Daoy (cell line): Measurements from ENCODE around the gene DAAM2. TPM values are rescaled to one million over a fixed set of nuclear protein-coding genes. Genes with fewer than 3 reads are reported as not detected.

Experiments
- DNase-seq: peaks from one replicate; pipeline ENCODE4 v3.0.0-alpha.2; 2015; ENCODE audit warnings: low read depth
- total RNA-seq: library from RNA; depleted of rRNA; stranded (reverse); fragments of >200 nt; shearing (Covaris generic); gene quantifications from 2 replicates; pipeline ENCODE4 v1.2.3, GENCODE V29; 2014

The DAAM2 gene
- total RNA-seq, 1 experiment from 2014 or later = 2.1 TPM

GRCh38 chr6:39844866-39845265 lies 52.7 kb downstream of the DAAM2 start:
- no peak for DNase-seq

DNA sequence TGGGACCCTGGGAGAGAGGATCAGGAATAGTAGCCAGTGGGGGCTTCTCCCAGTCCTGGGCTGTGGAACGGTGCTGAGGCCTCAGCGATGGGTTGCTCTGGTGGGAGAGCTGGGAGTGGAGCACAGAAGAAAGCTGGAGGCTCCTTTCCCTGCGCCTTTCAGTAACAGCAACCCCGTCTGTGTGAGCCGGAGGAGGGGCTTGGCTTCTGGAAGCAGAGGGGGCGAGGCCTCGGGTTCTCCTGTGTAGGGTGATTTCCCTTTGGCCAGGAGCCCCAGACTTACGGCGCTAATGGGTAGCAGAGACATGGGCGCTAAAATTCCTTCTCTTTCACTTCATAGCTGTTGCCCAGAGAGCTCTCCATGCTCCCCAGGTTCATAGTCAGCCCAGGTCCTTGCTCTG lies 55.0 kb downstream of the DAAM2 start:
- DNase-seq = no peak

GRCh38 chr6:39848171-39848570 lies 56.0 kb downstream of the DAAM2 start:
- DNase-seq = no peak

DNA sequence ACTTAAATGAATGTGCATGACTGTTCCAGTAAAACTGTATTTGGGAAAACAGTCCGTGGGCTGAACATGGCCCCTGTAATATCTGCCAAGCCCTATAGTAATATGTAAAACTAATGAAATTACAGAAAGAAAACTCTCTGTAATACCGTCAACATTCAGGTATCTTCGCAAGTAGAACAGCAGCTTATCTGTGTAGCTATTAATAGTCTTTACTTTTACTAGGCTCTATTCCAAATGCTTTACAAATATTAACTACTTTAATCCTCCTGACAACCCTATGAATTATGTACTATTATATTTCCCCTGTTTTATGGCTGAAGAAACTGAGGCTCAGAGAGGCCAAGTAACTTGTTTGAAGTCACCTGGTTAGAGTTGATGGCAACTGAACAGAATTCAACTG lies 57.1 kb downstream of the DAAM2 start:
- no peak for DNase-seq

- no peak for DNase-seq
Observed at GRCh38 chr6:39849764-39850163, 57.6 kb downstream of the DAAM2 start.

DNA sequence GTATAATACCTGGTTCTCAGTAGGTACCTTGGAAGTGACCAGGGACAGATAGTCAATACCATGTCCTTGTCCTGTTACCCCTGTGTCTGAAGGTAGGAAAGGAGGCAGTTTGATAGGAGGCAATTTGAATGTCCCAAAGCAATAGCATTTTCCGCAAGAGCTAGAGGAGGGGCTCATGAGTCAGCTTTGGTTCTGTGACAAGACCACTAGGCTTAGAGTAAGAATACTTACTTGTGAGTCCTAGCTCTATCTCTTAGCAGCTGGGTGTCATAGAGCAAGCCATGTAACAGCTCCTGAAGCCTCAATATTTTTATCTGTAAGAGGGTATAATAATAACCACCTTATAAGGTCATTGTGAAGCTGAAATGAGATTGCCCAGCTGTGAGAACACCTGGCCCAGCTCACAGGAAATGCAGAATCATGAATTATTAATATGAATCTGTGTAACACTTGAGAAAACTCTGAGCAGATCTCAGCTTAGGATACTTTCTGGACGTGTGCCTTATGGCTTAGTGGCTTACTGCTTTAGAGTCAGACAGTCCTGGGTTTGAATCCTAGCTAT lies 58.6 kb downstream of the DAAM2 start:
- no peak for DNase-seq

DNA sequence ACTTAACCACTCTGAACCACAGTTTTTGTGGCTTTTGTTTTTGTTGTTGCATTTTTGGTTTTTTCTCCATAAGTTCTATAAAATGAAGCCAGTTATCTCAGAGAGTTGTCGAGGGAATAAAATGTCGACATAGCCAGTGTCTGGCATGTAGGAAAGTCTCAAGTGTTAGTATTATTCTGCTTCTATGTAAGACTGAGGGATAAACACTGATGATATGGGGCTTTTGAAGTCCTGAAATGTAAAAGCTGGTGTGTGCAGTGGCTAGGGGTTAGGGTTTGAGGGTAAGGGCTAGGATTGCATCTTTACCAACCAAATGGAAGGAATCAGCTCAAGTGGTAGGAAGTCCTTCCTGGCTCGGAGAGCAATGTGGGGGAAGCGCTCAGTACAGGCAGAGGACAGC lies 59.2 kb downstream of the DAAM2 start:
- no peak for DNase-seq

- DNase-seq = no peak
Observed at GRCh38 chr6:39852324-39852723, 60.1 kb downstream of the DAAM2 start.

DNA sequence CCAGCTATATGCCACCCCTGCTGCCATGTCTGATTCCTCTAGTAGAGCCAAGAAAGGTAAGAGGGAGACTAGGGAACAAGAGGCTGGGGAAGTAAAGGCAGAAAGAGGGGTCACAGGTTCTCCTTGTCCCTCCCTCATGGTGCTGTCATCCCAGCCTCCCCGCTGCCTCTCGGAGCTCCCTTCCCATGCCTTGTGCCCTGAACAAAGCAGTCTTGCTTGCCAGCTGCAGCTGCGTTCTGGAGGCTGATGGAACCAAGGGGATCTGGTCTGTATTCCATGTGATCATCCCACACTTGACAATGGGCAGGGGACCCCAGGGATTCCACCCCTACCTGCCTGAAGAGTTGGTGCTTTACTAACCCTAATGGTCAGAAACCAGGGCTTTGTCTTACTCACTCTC lies 61.4 kb downstream of the DAAM2 start:
- DNase-seq = no peak

- no peak for DNase-seq
Observed at GRCh38 chr6:39855356-39855995, 63.3 kb downstream of the DAAM2 start.

- DNase-seq = no peak
Observed at GRCh38 chr6:39859025-39859424, 66.8 kb downstream of the DAAM2 start.

- DNase-seq = no peak
Observed at GRCh38 chr6:39861663-39862062, 69.5 kb downstream of the DAAM2 start.

DNA sequence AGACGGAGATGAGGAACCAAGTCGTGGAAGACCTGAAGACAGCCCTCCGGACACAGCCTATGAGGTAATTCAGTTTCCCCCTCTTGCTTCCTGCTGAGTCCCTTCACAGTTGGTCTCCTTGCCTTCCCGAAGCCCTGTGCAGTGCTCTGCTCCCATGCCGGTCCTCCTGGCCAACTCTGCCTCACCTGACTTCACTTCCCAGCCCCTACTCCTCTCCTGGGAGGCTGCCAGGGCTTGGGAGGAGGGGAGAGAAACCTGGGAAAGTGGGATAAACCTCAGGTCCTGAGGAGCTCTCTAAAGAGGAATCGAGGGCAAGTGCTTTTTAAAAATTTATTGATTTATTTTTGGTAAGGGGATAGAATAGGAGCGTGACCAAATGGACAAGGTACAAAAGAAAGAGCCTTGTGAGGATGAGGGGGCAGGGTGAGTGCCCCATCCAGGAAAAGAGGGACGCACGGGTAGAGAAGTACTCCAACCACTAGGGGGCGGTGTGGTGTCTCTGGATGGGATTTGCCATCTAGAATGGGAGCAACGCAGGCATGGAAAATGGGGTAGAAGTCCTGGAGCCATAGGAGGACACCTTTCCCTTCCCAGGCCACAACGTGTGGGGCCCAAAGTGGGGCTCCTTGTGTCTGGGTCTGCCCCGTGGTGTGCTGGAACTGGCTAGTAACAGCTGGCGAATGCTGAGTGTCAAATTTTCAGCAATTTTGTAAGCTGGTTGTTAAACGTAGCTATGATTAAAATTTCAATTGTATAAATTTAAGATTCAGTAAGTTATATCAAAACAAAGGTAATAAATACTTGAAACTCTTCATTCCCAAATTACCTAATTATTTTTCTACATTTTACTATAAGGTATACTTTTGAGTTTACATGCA lies 73.1 kb downstream of the DAAM2 start:
- peak; percentile 77 for DNase-seq

DNA sequence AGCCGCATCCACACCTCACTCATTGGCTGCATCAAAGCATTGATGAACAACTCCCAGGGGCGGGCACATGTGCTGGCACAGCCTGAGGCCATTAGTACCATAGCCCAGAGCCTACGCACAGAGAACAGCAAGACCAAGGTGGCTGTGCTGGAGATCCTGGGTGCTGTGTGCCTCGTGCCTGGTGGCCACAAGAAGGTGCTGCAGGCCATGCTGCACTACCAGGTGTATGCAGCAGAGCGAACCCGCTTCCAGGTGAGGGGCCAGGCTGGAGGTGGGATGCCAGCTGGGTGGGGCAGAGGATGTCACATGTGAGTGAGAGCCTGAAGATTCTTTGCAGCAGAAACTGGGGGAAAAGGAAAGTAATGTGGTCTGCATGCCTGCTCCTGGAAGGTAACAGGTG lies 75.4 kb downstream of the DAAM2 start:
- no peak for DNase-seq

- DNase-seq = no peak
Observed at GRCh38 chr6:39870950-39871349, 78.8 kb downstream of the DAAM2 start.

DNA sequence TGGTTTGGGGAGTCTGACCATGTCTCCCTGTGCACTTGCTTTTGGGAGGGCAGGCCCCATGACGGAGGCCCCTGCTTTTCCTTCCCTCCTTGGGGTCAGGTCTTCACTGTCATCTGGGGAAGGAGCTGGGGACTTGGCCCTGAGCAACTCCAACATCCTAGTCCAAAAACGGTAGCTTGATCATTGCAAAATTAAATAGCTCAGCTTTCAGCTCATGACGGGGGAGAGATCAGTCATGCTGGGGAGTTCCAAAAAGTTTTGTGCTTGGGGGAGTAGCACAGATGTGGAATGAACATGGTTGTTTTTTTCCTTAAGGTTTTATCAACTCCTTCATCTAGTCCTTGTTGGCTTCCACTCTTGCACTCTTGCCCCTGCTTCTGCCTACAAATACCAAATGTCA lies 81.3 kb downstream of the DAAM2 start:
- DNase-seq = no peak

DNA sequence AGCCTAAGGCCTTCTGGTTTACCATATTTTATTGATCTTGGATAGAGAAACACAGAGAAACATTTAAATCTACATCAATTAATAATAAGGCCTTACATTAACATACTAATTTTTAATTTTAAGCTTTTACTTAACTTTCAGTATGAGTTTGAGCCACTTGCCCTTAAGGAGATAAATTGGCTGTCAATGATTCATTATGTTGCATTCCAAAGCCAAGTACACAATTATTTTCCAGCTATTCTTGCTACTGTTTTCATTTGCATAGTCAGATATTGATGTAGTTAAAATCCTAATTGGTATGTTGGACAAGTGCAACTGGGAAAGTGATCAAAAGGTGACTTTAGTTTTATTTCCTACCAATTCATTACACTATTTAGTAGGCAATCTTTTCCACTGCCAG lies 83.9 kb downstream of the DAAM2 start:
- no peak for DNase-seq

DNA sequence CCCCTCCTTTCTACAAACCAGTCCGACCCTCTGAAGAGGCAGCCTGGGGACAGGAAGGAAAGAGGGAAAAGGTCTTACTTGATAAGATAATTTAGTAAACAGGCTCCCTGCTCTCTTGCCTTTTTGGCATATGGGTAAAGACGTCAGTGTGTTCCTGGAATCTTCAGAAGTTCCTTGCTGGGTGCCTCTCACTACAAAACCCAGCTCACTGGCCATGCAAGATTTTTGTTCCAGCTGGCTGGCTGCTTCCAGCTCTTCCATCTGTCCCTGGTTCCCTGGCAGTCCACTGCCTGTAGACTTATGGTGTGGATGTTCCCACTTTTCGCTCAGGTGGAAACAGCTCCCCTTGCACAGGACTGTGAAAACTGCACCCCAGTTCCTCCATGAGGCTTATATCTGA lies 84.7 kb downstream of the DAAM2 start:
- no peak for DNase-seq

GRCh38 chr6:39879535-39879934 lies 87.4 kb downstream of the DAAM2 start:
- DNase-seq = no peak

GRCh38 chr6:39880594-39880993 lies 88.4 kb downstream of the DAAM2 start:
- no peak for DNase-seq

GRCh38 chr6:39881851-39882530 lies 89.8 kb downstream of the DAAM2 start:
- DNase-seq = peak; percentile 59

- peak; percentile 89 for DNase-seq
Observed at GRCh38 chr6:39882531-39882899, 90.3 kb downstream of the DAAM2 start.

- DNase-seq = peak; percentile 87
Observed at GRCh38 chr6:39884696-39885095, 92.5 kb downstream of the DAAM2 start.
